ENCODE data around the gene CADM4. TPM values are rescaled to one million over a fixed set of nuclear protein-coding genes. Genes with fewer than 3 reads are reported as not detected.

Gene CADM4
- total and polyA plus RNA-seq, 2 of the 8 experiments (the other 6 are each of a cell fraction or from before 2014, with no cell fraction given): 13.5 to 25.0 TPM

GRCh38 chr19:43595999-43596841, 43.4 kb downstream of the CADM4 start, which contains the start of the genes IRGQ and ZNF576:
IRGQ (minus strand) TSS chr19:43596134; CDS start chr19:43595338, 796 bp downstream.
ZNF576 (plus strand) TSS chr19:43596595; CDS start chr19:43597109, 514 bp downstream.
- H4K91ac ChIP-seq (replicated peaks; ENCODE audit: insufficient read length, low read length): no peak within 1 kb of the TSS
- peak within 1 kb of the TSS; percentile 79 to 90 (median 86) for H3K4me3 ChIP-seq (ENCODE audit: extremely low read depth in 1 of 4, insufficient read depth in 2 of 4, low read depth in 3 of 4, low read length in 4 of 4)
- H3K9me3 ChIP-seq (ENCODE audit: insufficient read depth in 2 of 2, low read depth in 1 of 2, low read length in 1 of 2): no peaks in the 10 kb centered on the region
- peak within 1 kb of the TSS; percentile 63; the same call in 1 of the 2 replicates for H2BK15ac ChIP-seq (ENCODE audit: low read length)
- peak within 1 kb of the TSS; percentile 77 for H4K5ac ChIP-seq (ENCODE audit: insufficient read length, low read depth, low read length)
- DNase-seq (ENCODE audit: low read depth in 1 of 2, low spot score in 2 of 2) (peak; percentile 100), FAIRE-seq (peak; percentile 89)
- no peaks in the 10 kb centered on the region for H3K27me3 ChIP-seq (replicated peaks in 1 of 4; ENCODE audit: control insufficient read depth in 3 of 4, extremely low read depth in 1 of 4, insufficient read depth in 3 of 4, low read length in 3 of 4)
- peak within 1 kb of the TSS; percentile 90 for H2BK5ac ChIP-seq (ENCODE audit: low read depth, low read length)
- peak within 1 kb of the TSS; percentile 61; the same call in 1 of the 2 replicates for H2AK5ac ChIP-seq (ENCODE audit: low read depth, low read length)
- 1% methylated on average over 60 of the region's 60 CpGs; no CpG with 5 or more reads in 1 of the 2 experiments for WGBS, 2 experiments (ENCODE audit: extremely low coverage in 1 of 2, insufficient coverage in 1 of 2, insufficient read length in 1 of 2, insufficient replicate concordance in 2 of 2, low coverage in 1 of 2, low lambda C conversion rate in 2 of 2, missing lambda C conversion rate in 1 of 2)
- H3K23me2 ChIP-seq (ENCODE audit: low read depth, low read length): peaks cover 16% of the 10 kb centered on the region; the same call in 1 of the 2 replicates
- CTCF ChIA-PET (ENCODE audit: partially characterized antibody): interaction anchor here (0.6 to 6.5 kb wide), 14 partner anchors 9 to 285 kb away, joined by 3 to 92 read pairs (median 17); partner anchors contain the start of genes ETHE1 and ZNF575
- H2BK120ac ChIP-seq (replicated peaks; ENCODE audit: low read depth, low read length): no peak within 1 kb of the TSS
- H3K4ac ChIP-seq (replicated peaks; ENCODE audit: insufficient read length, low read depth, low read length): no peak within 1 kb of the TSS
- H3K9ac ChIP-seq (replicated peaks in 1 of 4; ENCODE audit: extremely low read depth in 1 of 4, low read depth in 3 of 4, low read length in 3 of 4): peak within 1 kb of the TSS; percentile 60 to 94 (median 86)
- H3K4me2 ChIP-seq (ENCODE audit: insufficient read depth in 1 of 2, low read depth in 2 of 2, low read length in 2 of 2): peak within 1 kb of the TSS; percentile 89 to 98
- H3K18ac ChIP-seq (ENCODE audit: extremely low read depth, low read length): peak within 1 kb of the TSS; percentile 78
- H2BK20ac ChIP-seq (ENCODE audit: low read length): no peak within 1 kb of the TSS
- H3K36me3 ChIP-seq (ENCODE audit: control insufficient read depth in 2 of 4, insufficient read depth in 4 of 4, low read length in 3 of 4): peaks cover 5 to 21% (median 12%) of the 10 kb centered on the region in 4 experiments; a peak in 6 of 8 replicates
- POLR2A ChIA-PET (ENCODE audit: partially characterized antibody): interaction anchor here (0.8 to 3.9 kb wide), 15 partner anchors 10 to 72 kb away, joined by 3 to 36 read pairs (median 4); partner anchors contain the start of genes PINLYP, XRCC1 and ZNF575
- H3K4me1 ChIP-seq (replicated peaks in 1 of 4; ENCODE audit: control insufficient read depth in 3 of 4, insufficient read depth in 4 of 4, low read length in 3 of 4): peaks cover 2 to 6% (median 3%) of the 10 kb centered on the region in 4 experiments; a peak in 6 of 7 replicates
- peaks cover 0 to 3% of the 10 kb centered on the region in 2 experiments for H4K20me1 ChIP-seq (replicated peaks in 1 of 2; ENCODE audit: control insufficient read depth in 1 of 2, insufficient read depth in 2 of 2, low read length in 2 of 2)
- H3K27ac ChIP-seq (ENCODE audit: low read depth, low read length): peak within 1 kb of the TSS; percentile 97
- H3K23ac ChIP-seq (ENCODE audit: insufficient read length): no peak within 1 kb of the TSS
- peak within 1 kb of the TSS; percentile 56 for H3K56ac ChIP-seq (replicated peaks; ENCODE audit: insufficient read length, low read depth, low read length)
- peak within 1 kb of the TSS; percentile 97 for H4K8ac ChIP-seq (ENCODE audit: extremely low read depth, insufficient read depth, low read length)
- peak within 1 kb of the TSS; percentile 93; the same call in 1 of the 2 replicates for H2AFZ ChIP-seq (ENCODE audit: low read length)
- H3K14ac ChIP-seq (ENCODE audit: insufficient read length): no peak within 1 kb of the TSS
- H2BK12ac ChIP-seq (ENCODE audit: low read depth, low read length): no peak within 1 kb of the TSS; the same call in 1 of the 2 replicates
- H3K79me1 ChIP-seq (ENCODE audit: low read depth, low read length): peaks cover 7% of the 10 kb centered on the region
- H3K79me2 ChIP-seq (ENCODE audit: control insufficient read depth in 1 of 2, insufficient read depth in 2 of 2, low read length in 2 of 2): peaks cover 5 to 20% of the 10 kb centered on the region in 2 experiments
- peak; percentile 88 for TF ChIP-seq ATF2 (IDR thresholded peaks at IDR 0.05; ENCODE audit: low read length)
- no peak for TF ChIP-seq BRCA1 (IDR thresholded peaks at IDR 0.05; ENCODE audit: low read depth, low read length)
- no peak for TF ChIP-seq EZH2 (IDR thresholded peaks at IDR 0.05; ENCODE audit: low read depth, low read length, severe bottlenecking)
- TF ChIP-seq E2F6 (IDR thresholded peaks at IDR 0.05): no peak; the same call in 1 of the 2 replicates
- TF ChIP-seq RBBP5 (IDR thresholded peaks at IDR 0.05; ENCODE audit: borderline replicate concordance, low read depth, low read length): peak; percentile 68; the same call in 1 of the 2 replicates
- peak; percentile 70 for TF ChIP-seq PHF8 (conservative IDR thresholded peaks at IDR 0.05; ENCODE audit: low read depth, low read length)
- TF ChIP-seq JUND (IDR thresholded peaks at IDR 0.05; ENCODE audit: low read length): peak; percentile 80
